Subcutaneous adipose tissue (tissue), 4 donors: Measurements from ENCODE around the gene TRIM26. TPM values are rescaled to one million over a fixed set of nuclear protein-coding genes. Genes with fewer than 3 reads are reported as not detected.

Experiments used
- CTCF ChIP-seq: fragments of 450-650 bp; IDR thresholded peaks from one replicate; pipeline ENCODE4 v1.5.1; 2016; ENCODE audit warnings: low read depth, mild to moderate bottlenecking, control low read depth, antibody characterized with exemption, moderate library complexity
- total RNA-seq, 4 donors: library from RNA; depleted of rRNA; stranded (reverse); fragments of >200 nt; gene quantifications; one replicate each; pipeline ENCODE4 v1.1.0, GENCODE V29; 2016

Gene TRIM26
- total RNA-seq, 4 donors from 2014 or later: 24.3 to 32.6 (median 28.5) TPM

GRCh38 chr6:30214657-30214982, 1.4 kb upstream of the TRIM26 start:
- TF ChIP-seq CTCF: no peak

GRCh38 chr6:30213957-30214656, 901 bp upstream of the TRIM26 start:
- TF ChIP-seq CTCF: no peak

- no peak for TF ChIP-seq CTCF
Observed at GRCh38 chr6:30213667-30213956, 406 bp upstream of the TRIM26 start.

GRCh38 chr6:30211899-30212298, 1.3 kb downstream of the TRIM26 start:
- no peak for TF ChIP-seq CTCF

GRCh38 chr6:30211306-30211705, 1.9 kb downstream of the TRIM26 start:
- TF ChIP-seq CTCF: no peak

GRCh38 chr6:30207619-30208295, 5.4 kb downstream of the TRIM26 start:
- TF ChIP-seq CTCF: no peak

- no peak for TF ChIP-seq CTCF
Observed at GRCh38 chr6:30206799-30207618, 6.2 kb downstream of the TRIM26 start.
